Vagina (tissue), 2 donors: ENCODE data around the gene SIRPB2.

ENCODE experiments used
- POLR2A ChIP-seq, 2 donors: fragments of 450-650 bp; IDR thresholded peaks; one replicate each; pipeline ENCODE4 v1.6.1; 2017; ENCODE audit warnings: antibody characterized with exemption in 2 of 2, mild to moderate bottlenecking in 2 of 2, moderate library complexity in 2 of 2
- POLR2AphosphoS5 ChIP-seq, 2 donors: sonication (generic); formaldehyde crosslinking; IDR thresholded peaks; one replicate each; pipeline ENCODE4 v1.9.0; 2017; ENCODE audit warnings: antibody characterized with exemption in 2 of 2, mild to moderate bottlenecking in 2 of 2, low read depth in 1 of 2; ENCODE audit not compliant: insufficient read depth in 1 of 2
- TF ChIP-seq, protein P1 (sequence below), 3 experiments: fragments of 450-650 bp in 2 of 3; fragments of 200-600 bp in 1 of 3; sonication (generic) in 1 of 3; IDR thresholded peaks; one replicate each; pipeline ENCODE4 v1.5.1; 2017 to 2019; ENCODE audit warnings: antibody characterized with exemption in 3 of 3, mild to moderate bottlenecking in 2 of 3, moderate library complexity in 2 of 3

DNA sequence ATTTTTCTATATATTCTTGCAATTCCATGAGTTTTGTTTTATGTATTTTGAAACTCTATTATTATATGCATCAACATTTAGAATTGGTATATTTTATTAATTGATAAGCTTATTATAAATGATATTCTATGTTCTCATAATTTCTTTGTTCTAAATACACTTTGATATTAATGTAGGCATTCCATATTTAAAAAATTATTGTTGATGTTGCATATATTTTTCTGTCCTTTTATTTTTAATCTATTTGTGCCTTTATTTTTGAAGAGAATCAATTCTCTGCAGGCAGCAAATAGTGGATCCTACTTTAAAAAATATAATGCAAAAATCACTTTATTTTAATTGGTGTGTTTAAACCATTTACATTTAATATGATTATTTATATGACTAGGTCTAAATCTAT, 36.7 kb upstream of the SIRPB2 start:
- TF ChIP-seq, protein P1, sequence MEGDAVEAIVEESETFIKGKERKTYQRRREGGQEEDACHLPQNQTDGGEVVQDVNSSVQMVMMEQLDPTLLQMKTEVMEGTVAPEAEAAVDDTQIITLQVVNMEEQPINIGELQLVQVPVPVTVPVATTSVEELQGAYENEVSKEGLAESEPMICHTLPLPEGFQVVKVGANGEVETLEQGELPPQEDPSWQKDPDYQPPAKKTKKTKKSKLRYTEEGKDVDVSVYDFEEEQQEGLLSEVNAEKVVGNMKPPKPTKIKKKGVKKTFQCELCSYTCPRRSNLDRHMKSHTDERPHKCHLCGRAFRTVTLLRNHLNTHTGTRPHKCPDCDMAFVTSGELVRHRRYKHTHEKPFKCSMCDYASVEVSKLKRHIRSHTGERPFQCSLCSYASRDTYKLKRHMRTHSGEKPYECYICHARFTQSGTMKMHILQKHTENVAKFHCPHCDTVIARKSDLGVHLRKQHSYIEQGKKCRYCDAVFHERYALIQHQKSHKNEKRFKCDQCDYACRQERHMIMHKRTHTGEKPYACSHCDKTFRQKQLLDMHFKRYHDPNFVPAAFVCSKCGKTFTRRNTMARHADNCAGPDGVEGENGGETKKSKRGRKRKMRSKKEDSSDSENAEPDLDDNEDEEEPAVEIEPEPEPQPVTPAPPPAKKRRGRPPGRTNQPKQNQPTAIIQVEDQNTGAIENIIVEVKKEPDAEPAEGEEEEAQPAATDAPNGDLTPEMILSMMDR (IDR thresholded peaks at IDR 0.05): no peak
- TF ChIP-seq POLR2A (IDR thresholded peaks at IDR 0.05) (no peak), POLR2AphosphoS5 (IDR thresholded peaks at IDR 0.05; ENCODE audit: insufficient read depth in 1 of 2, low read depth in 1 of 2) (no peak)
